ENCODE results near the gene ADAMTS17.

ADAMTS17 gene

DNA sequence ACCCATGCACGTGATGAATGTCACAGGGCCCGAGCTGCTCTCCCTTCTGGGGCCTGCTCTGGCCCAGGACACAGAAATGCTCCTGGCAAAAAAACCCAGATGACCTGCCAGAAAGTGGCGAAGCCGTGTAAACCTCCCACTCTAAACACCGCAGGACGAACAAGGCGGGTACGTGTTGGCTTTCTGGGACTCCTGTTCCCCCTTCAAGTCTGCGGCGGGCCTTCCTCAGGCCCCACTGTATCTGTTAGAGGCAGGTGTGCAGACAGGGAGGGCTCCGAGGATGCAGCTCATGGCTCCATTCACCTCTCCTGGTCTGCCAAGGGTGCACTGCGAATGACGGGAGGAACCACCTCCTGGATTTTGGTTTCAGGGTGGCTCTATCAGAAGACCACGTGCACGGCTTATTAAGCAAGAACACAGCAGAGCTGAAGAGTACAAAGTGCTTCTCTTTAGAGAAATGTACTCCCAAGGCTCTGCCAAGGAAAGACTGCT is 173.8 kb downstream of the ADAMTS17 start:
- Histone ChIP-seq H3K4me3 (ENCODE audit: low read length) (no peak overlapping the region), H3K9me3 (ENCODE audit: insufficient read depth, low read length) (peaks cover 16% of the 10 kb centered on the region; the same call in 1 of the 2 replicates), H3K36me3 (replicated peaks; ENCODE audit: low read depth, low read length) (no peaks in the 10 kb centered on the region), H3K79me2 (ENCODE audit: low read length) (no peaks in the 10 kb centered on the region), H3K27me3 (ENCODE audit: low read depth, low read length) (no peaks in the 10 kb centered on the region; the same call in 1 of the 2 replicates), H3K27ac (ENCODE audit: low read length) (no peak overlapping the region), H2AFZ (ENCODE audit: low read depth, low read length) (no peak overlapping the region), H3K4me1 (ENCODE audit: low read length) (no peaks in the 10 kb centered on the region), H3K9ac (ENCODE audit: low read length) (no peak overlapping the region), H3K4me2 (ENCODE audit: low read length) (no peak overlapping the region), H4K20me1 (ENCODE audit: insufficient read depth, low read length) (no peaks in the 10 kb centered on the region)
- TF ChIP-seq CTCF (IDR thresholded peaks at IDR 0.05; ENCODE audit: low read depth, low read length) (no peak), EZH2phosphoT487 (IDR thresholded peaks at IDR 0.05; ENCODE audit: low read depth) (no peak)

DNA sequence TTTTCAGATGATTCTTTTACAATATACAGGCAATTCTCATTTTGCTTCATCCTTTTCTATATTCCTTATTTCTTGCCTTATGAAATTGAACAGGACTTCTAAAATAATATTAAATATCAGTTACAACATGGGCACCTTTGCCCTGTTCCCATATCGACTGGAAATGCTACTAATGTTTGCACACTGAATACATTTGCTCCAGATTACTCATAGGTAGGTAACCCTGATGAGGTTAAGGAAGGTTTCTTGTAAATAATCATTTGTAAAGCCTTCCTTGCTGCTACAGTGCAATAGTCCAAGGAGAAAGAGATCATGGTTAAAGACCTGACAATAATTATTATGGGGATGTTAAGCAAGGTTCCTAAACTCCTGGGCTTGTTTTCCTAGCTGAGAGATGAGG is 175.5 kb downstream of the ADAMTS17 start:
- Histone ChIP-seq H3K36me3 (replicated peaks; ENCODE audit: low read depth, low read length) (no peaks in the 10 kb centered on the region), H3K9me3 (ENCODE audit: insufficient read depth, low read length) (peaks cover 6% of the 10 kb centered on the region; the same call in 1 of the 2 replicates), H3K4me3 (ENCODE audit: low read length) (no peak overlapping the region), H3K79me2 (ENCODE audit: low read length) (no peaks in the 10 kb centered on the region), H3K4me2 (ENCODE audit: low read length) (no peak overlapping the region), H3K4me1 (ENCODE audit: low read length) (no peaks in the 10 kb centered on the region), H2AFZ (ENCODE audit: low read depth, low read length) (no peak overlapping the region), H3K27ac (ENCODE audit: low read length) (no peak overlapping the region), H3K27me3 (ENCODE audit: low read depth, low read length) (no peaks in the 10 kb centered on the region; the same call in 1 of the 2 replicates), H4K20me1 (ENCODE audit: insufficient read depth, low read length) (no peaks in the 10 kb centered on the region), H3K9ac (ENCODE audit: low read length) (no peak overlapping the region)
- TF ChIP-seq CTCF (IDR thresholded peaks at IDR 0.05; ENCODE audit: low read depth, low read length) (no peak), EZH2phosphoT487 (IDR thresholded peaks at IDR 0.05; ENCODE audit: low read depth) (no peak)

DNA sequence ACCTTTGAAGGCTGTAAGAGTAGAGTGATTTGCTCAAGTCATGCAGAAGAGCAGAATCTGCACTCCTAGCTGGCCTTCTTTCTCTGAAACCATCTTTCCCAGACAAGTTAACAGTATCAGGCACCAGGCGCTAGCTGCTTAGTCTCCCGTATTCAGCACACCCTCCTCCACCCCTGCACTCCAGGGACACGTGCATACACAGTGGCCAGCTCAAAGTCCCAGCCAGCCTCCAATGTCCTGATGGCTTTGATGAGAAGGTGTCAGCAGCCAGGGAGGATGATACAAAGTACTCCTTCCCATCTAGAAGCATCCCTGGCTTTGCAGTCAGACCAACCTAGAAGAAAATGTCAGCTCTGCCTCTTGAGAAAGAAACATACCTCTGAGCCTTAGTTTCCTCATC is 177.8 kb downstream of the ADAMTS17 start:
- Histone ChIP-seq H3K9me3 (ENCODE audit: insufficient read depth, low read length) (no peaks in the 10 kb centered on the region), H3K36me3 (replicated peaks; ENCODE audit: low read depth, low read length) (no peaks in the 10 kb centered on the region), H3K27me3 (ENCODE audit: low read depth, low read length) (no peaks in the 10 kb centered on the region; the same call in 1 of the 2 replicates), H3K27ac (ENCODE audit: low read length) (no peak overlapping the region), H3K4me3 (ENCODE audit: low read length) (no peak overlapping the region), H3K79me2 (ENCODE audit: low read length) (no peaks in the 10 kb centered on the region), H3K4me1 (ENCODE audit: low read length) (no peaks in the 10 kb centered on the region), H4K20me1 (ENCODE audit: insufficient read depth, low read length) (no peaks in the 10 kb centered on the region), H2AFZ (ENCODE audit: low read depth, low read length) (no peak overlapping the region), H3K9ac (ENCODE audit: low read length) (no peak overlapping the region), H3K4me2 (ENCODE audit: low read length) (no peak overlapping the region)
- TF ChIP-seq EZH2phosphoT487 (IDR thresholded peaks at IDR 0.05; ENCODE audit: low read depth), result no peak
- no peak for TF ChIP-seq CTCF (IDR thresholded peaks at IDR 0.05; ENCODE audit: low read depth, low read length)

DNA sequence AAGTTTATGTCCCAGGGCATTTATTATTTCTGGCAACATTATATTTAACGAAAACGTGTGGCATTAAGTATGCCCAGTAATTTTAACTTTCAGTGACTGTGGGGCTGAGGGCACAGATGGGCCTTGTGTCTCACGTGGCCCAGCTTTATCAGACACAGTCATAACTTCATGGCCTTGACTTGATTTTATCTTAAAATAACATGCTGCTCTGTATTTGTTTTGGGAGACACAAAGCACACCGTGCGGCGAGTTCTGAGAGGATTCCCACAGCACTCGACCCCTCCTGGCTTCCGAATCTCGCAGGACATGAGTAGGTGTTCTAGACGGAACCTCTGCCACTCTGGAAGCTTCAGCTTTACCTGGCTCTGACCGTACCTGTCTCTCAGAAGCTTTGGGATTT is 180.8 kb downstream of the ADAMTS17 start:
- Histone ChIP-seq H3K79me2 (ENCODE audit: low read length) (no peaks in the 10 kb centered on the region), H3K9me3 (ENCODE audit: insufficient read depth, low read length) (no peaks in the 10 kb centered on the region), H4K20me1 (ENCODE audit: insufficient read depth, low read length) (no peaks in the 10 kb centered on the region), H3K4me2 (ENCODE audit: low read length) (no peak overlapping the region), H3K27me3 (ENCODE audit: low read depth, low read length) (no peaks in the 10 kb centered on the region; the same call in 1 of the 2 replicates), H3K9ac (ENCODE audit: low read length) (no peak overlapping the region), H3K27ac (ENCODE audit: low read length) (no peak overlapping the region), H3K36me3 (replicated peaks; ENCODE audit: low read depth, low read length) (no peaks in the 10 kb centered on the region), H3K4me3 (ENCODE audit: low read length) (no peak overlapping the region), H3K4me1 (ENCODE audit: low read length) (no peaks in the 10 kb centered on the region), H2AFZ (ENCODE audit: low read depth, low read length) (no peak overlapping the region)
- TF ChIP-seq EZH2phosphoT487 (IDR thresholded peaks at IDR 0.05; ENCODE audit: low read depth), result no peak
- TF ChIP-seq CTCF (IDR thresholded peaks at IDR 0.05; ENCODE audit: low read depth, low read length), result no peak

All from OCI-LY3 (cell line).